ENCODE results near the gene MED17.

The MED17 gene, protein sequence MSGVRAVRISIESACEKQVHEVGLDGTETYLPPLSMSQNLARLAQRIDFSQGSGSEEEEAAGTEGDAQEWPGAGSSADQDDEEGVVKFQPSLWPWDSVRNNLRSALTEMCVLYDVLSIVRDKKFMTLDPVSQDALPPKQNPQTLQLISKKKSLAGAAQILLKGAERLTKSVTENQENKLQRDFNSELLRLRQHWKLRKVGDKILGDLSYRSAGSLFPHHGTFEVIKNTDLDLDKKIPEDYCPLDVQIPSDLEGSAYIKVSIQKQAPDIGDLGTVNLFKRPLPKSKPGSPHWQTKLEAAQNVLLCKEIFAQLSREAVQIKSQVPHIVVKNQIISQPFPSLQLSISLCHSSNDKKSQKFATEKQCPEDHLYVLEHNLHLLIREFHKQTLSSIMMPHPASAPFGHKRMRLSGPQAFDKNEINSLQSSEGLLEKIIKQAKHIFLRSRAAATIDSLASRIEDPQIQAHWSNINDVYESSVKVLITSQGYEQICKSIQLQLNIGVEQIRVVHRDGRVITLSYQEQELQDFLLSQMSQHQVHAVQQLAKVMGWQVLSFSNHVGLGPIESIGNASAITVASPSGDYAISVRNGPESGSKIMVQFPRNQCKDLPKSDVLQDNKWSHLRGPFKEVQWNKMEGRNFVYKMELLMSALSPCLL

DNA sequence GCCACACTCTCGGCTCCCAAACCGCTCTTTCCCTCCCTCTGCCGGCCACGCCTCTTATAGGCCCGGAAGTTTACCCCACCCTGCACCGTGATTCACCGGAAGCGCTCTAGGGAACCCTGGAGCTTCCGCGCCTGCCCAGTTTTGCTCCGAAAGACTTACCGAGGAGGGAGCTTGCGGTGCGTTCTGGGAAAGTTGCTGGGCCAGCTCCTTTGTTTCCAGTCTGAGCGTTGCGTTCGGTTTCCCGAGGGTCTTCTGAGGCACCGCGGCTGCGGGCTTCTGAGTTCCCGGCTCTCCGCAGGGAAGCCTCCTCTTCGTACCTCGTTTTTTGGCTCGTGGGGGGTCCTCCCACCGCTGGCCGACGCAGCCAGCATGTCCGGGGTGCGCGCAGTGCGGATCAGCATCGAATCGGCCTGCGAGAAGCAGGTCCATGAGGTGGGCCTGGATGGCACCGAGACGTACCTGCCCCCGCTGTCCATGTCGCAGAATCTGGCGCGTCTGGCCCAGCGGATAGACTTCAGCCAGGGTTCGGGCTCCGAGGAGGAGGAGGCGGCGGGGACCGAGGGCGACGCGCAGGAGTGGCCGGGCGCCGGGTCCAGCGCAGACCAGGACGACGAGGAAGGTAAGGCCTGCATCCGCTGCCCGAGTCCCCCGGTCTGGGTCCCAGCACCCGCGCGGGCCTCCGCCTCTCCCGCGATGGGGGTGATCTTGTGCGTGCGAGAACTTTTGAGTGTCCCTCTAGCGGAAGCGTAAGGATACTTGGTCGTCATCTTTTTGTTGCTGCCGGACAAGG lies at the start of gene MED17:
Gene MED17, plus strand, starts transcription at position 138 of the 790 bp plus-strand sequence. Its CDS starts 232 bp downstream, at position 370.
- peak; percentile 91 for DNase-seq (ENCODE audit: extremely low spot score)

DNA sequence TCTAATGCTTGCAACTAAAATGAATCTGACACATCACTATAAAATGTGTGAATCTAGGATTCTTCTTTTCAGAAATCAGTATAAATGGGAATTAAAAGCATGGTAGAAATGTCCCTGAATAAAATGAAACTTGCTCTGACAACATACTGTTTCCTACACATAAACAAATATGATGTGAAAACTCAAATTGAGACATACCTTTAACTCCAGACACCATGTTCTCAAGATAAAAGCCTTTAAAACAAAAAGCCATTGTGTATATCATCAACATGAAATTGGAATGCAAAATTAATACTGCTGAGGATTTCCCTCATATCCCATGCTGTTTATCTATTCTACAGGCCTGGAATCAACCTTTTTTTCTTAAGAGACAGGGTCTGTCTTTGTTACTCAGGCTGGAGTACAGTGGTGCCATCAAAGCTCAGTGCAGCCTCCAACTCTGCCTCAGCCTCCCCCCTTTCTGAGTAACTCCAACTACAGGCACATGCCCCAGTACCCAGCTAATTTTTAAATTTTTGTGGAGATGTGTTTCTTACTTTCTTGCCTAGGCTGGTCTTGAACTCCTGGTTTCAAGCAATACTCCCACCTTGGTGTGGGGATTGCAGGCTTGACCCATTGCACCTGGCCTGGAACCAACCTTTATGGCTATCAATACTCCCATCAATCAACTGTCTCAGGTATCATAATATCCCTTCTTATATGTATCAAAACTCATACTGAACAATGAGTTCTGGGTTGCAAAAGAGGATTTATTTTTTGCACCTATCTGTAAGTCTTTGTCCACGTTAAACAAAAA lies 49.5 kb upstream of the MED17 start:
- ChIA-PET POLR2A (interaction anchor here (1.8 kb wide), 1 partner anchor 49 kb away, joined by 7 read pairs; the partner anchor contains the start of gene MED17), CTCF (interaction anchor here (1.5 kb wide), 1 partner anchor 82 kb away, joined by 3 read pairs; no protein-coding TSS in a partner anchor)
- DNase-seq (ENCODE audit: extremely low spot score), result no peak
- TF ChIP-seq, protein P1, sequence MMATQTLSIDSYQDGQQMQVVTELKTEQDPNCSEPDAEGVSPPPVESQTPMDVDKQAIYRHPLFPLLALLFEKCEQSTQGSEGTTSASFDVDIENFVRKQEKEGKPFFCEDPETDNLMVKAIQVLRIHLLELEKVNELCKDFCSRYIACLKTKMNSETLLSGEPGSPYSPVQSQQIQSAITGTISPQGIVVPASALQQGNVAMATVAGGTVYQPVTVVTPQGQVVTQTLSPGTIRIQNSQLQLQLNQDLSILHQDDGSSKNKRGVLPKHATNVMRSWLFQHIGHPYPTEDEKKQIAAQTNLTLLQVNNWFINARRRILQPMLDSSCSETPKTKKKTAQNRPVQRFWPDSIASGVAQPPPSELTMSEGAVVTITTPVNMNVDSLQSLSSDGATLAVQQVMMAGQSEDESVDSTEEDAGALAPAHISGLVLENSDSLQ (IDR thresholded peaks at IDR 0.05), result no peak
- TF ChIP-seq HDGF (IDR thresholded peaks at IDR 0.05; ENCODE audit: borderline replicate concordance), result no peak
- no peak for TF ChIP-seq LEF1 (IDR thresholded peaks at IDR 0.05; ENCODE audit: borderline replicate concordance)
- TF ChIP-seq FOXM1 (IDR thresholded peaks at IDR 0.05; ENCODE audit: borderline replicate concordance), result no peak
- no peak for TF ChIP-seq NFRKB (IDR thresholded peaks at IDR 0.05)
- TF ChIP-seq FOXK2 (IDR thresholded peaks at IDR 0.05), result no peak
- no peak for TF ChIP-seq SP1 (IDR thresholded peaks at IDR 0.05)
- no peak for TF ChIP-seq FOXA1 (IDR thresholded peaks at IDR 0.05)
- no peak for TF ChIP-seq CTBP1 (IDR thresholded peaks at IDR 0.05; ENCODE audit: borderline replicate concordance)
- no peak for TF ChIP-seq TARDBP (IDR thresholded peaks at IDR 0.05)
- TF ChIP-seq ELF4 (IDR thresholded peaks at IDR 0.05), result no peak
- TF ChIP-seq BHLHE40 (IDR thresholded peaks at IDR 0.05; ENCODE audit: borderline replicate concordance), result no peak
- TF ChIP-seq ARNT (IDR thresholded peaks at IDR 0.05), result no peak
- TF ChIP-seq L3MBTL2 (conservative IDR thresholded peaks at IDR 0.05), result no peak
- no peak for TF ChIP-seq ZNF384 (IDR thresholded peaks at IDR 0.05)
- no peak for TF ChIP-seq SUZ12 (IDR thresholded peaks at IDR 0.05)

More for the DNA sequence above, at the start of gene MED17:
- POLR2A ChIA-PET, result interaction anchor here (0.7 to 5.9 kb wide), 30 partner anchors 9 to 1420 kb away, joined by 3 to 119 read pairs (median 4); partner anchors contain the start of genes C11orf54, CEP295, PANX1 and TAF1D
- CTCF ChIA-PET, result interaction anchor here (0.6 to 0.9 kb wide), 2 partner anchors 12 to 49 kb away, joined by 3 read pairs; no protein-coding TSS in a partner anchor
- TF ChIP-seq L3MBTL2 (conservative IDR thresholded peaks at IDR 0.05), result no peak
- no peak for TF ChIP-seq BHLHE40 (IDR thresholded peaks at IDR 0.05; ENCODE audit: borderline replicate concordance)
- TF ChIP-seq ELF4 (IDR thresholded peaks at IDR 0.05), result peak; percentile 34; the same call in 1 of the 2 replicates

DNA sequence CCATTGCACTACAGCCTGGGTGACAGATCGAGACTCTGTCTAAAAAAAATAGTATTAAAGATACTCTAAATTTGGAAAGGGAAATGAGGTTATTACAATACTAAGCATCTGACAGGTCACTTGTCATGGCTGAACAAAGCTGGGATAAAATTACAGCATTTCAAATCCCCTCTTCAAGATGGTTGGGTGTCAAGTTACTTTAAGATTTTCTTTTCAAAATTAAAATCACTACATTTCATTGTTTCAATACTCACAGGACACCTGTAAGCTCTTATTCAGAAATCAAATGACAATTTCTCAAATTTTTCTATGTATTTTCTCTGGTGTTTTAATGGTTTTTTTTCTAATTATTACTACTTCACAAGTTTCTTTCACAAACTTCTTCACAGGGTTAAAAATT lies 48.5 kb upstream of the MED17 start:
- no peak for DNase-seq (ENCODE audit: extremely low spot score)
- POLR2A ChIA-PET, result interaction anchor here (0.7 kb wide), 1 partner anchor 48 kb away, joined by 3 read pairs; the partner anchor contains the start of gene MED17
- CTCF ChIA-PET, result interaction anchor here (0.7 to 1.5 kb wide), 2 partner anchors 48 to 83 kb away, joined by 3 read pairs; partner anchors contain the start of gene MED17
- TF ChIP-seq, protein P1 (IDR thresholded peaks at IDR 0.05), result no peak
- TF ChIP-seq FOXM1 (IDR thresholded peaks at IDR 0.05; ENCODE audit: borderline replicate concordance) (no peak), SUZ12 (IDR thresholded peaks at IDR 0.05) (no peak), ZNF384 (IDR thresholded peaks at IDR 0.05) (no peak), SP1 (IDR thresholded peaks at IDR 0.05) (no peak), ARNT (IDR thresholded peaks at IDR 0.05) (no peak), FOXK2 (IDR thresholded peaks at IDR 0.05) (no peak), FOXA1 (IDR thresholded peaks at IDR 0.05) (no peak), ELF4 (IDR thresholded peaks at IDR 0.05) (no peak), BHLHE40 (IDR thresholded peaks at IDR 0.05; ENCODE audit: borderline replicate concordance) (no peak), L3MBTL2 (conservative IDR thresholded peaks at IDR 0.05) (no peak), NFRKB (IDR thresholded peaks at IDR 0.05) (no peak), HDGF (IDR thresholded peaks at IDR 0.05; ENCODE audit: borderline replicate concordance) (no peak)

DNA sequence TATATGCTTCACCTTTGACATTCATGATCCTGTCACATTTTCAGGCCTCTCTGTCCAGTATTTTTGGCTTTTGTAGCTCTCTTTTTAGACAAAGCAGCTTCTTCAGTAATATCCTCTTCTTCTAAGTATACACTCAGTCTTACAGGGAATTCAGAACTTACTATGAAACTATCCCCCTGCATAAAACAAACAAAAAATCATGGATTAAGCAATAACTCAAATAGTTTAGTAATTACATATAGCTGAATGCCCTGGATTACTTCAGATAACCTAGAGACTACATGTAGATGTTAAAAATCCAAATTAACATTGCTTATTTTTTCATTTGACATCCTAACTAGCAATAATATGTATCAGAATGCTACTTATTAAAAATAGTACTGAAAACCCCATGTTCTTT lies 48.0 kb upstream of the MED17 start:
- TF ChIP-seq FOXM1 (IDR thresholded peaks at IDR 0.05; ENCODE audit: borderline replicate concordance), result no peak
- TF ChIP-seq LEF1 (IDR thresholded peaks at IDR 0.05; ENCODE audit: borderline replicate concordance), result no peak
- TF ChIP-seq, protein P1 (IDR thresholded peaks at IDR 0.05), result no peak
- no peak for TF ChIP-seq TARDBP (IDR thresholded peaks at IDR 0.05)
- no peak for TF ChIP-seq ARNT (IDR thresholded peaks at IDR 0.05)
- no peak for TF ChIP-seq SUZ12 (IDR thresholded peaks at IDR 0.05)
- TF ChIP-seq FOXK2 (IDR thresholded peaks at IDR 0.05), result no peak
- TF ChIP-seq HDGF (IDR thresholded peaks at IDR 0.05; ENCODE audit: borderline replicate concordance), result no peak
- no peak for TF ChIP-seq NFRKB (IDR thresholded peaks at IDR 0.05)
- TF ChIP-seq L3MBTL2 (conservative IDR thresholded peaks at IDR 0.05), result no peak
- no peak for TF ChIP-seq ELF4 (IDR thresholded peaks at IDR 0.05)
- TF ChIP-seq BHLHE40 (IDR thresholded peaks at IDR 0.05; ENCODE audit: borderline replicate concordance), result no peak
- no peak for TF ChIP-seq FOXA1 (IDR thresholded peaks at IDR 0.05)
- TF ChIP-seq ZNF384 (IDR thresholded peaks at IDR 0.05), result no peak
- no peak for TF ChIP-seq CTBP1 (IDR thresholded peaks at IDR 0.05; ENCODE audit: borderline replicate concordance)
- no peak for TF ChIP-seq SP1 (IDR thresholded peaks at IDR 0.05)
- ChIA-PET POLR2A (interaction anchor here (0.7 to 6.9 kb wide), 2 partner anchors 48 kb away, joined by 3 to 119 read pairs; partner anchors contain the start of gene MED17), CTCF (interaction anchor here (1.5 kb wide), 1 partner anchor 84 kb away, joined by 3 read pairs; no protein-coding TSS in a partner anchor)
- DNase-seq (ENCODE audit: extremely low spot score), result no peak
